Right lobe of liver (tissue), 4 donors: ENCODE results near the gene SRCAP.

Experiments
- POLR2A ChIP-seq: fragments of 450-650 bp; IDR thresholded peaks from one replicate; pipeline ENCODE4 v1.6.1; 2017; ENCODE audit warnings: antibody characterized with exemption, mild to moderate bottlenecking
- TF ChIP-seq, protein P1 (sequence below), 4 donors: fragments of 200-600 bp in 3 of 4; fragments of 450-650 bp in 1 of 4; IDR thresholded peaks; one replicate each; pipeline versions ENCODE4 v1.5.1 to v1.8.0; 2016 to 2022; ENCODE audit warnings: antibody characterized with exemption in 4 of 4, mild to moderate bottlenecking in 2 of 4
- donor health status: DM: no; HTN: no; CAD: no.
- donor health status: DM: no; HTN: no; CAD: no.
- donor health status: DM: no; HTN: yes; CAD: no.

DNA sequence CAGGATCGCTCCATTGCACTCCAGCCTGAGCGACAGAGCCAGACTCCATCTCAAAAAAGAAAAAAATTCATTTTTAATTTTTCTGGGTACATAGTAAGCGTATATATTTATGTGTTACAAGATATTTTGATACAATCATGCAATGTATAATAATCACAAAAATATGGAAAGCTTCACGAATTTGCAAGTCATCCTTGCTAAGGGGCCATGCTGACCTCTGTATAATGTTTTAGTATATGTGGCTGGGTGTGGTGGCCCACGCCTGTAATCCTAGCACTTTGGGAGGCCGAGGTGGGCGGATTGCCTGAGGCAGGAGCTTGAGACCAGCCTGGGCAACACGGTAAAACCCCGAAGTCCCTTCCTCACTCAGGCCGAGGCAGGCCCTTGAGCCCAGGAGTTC, 23.8 kb upstream of the SRCAP start:
- TF ChIP-seq, protein P1, sequence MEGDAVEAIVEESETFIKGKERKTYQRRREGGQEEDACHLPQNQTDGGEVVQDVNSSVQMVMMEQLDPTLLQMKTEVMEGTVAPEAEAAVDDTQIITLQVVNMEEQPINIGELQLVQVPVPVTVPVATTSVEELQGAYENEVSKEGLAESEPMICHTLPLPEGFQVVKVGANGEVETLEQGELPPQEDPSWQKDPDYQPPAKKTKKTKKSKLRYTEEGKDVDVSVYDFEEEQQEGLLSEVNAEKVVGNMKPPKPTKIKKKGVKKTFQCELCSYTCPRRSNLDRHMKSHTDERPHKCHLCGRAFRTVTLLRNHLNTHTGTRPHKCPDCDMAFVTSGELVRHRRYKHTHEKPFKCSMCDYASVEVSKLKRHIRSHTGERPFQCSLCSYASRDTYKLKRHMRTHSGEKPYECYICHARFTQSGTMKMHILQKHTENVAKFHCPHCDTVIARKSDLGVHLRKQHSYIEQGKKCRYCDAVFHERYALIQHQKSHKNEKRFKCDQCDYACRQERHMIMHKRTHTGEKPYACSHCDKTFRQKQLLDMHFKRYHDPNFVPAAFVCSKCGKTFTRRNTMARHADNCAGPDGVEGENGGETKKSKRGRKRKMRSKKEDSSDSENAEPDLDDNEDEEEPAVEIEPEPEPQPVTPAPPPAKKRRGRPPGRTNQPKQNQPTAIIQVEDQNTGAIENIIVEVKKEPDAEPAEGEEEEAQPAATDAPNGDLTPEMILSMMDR (IDR thresholded peaks at IDR 0.05) = no peak
- no peak for TF ChIP-seq POLR2A
